Activated B cell treated with CpG ODN at 0.5 μM for 24 hours (primary cell): ENCODE results near the gene SPOCK1. TPM values are rescaled to one million over a fixed set of nuclear protein-coding genes. Genes with fewer than 3 reads are reported as not detected.

Source experiments
- ATAC-seq: fragments of 200-7000 bp; cut with Tn5 transposase; one replicate; pipeline ENCODE4 v1.10.0; 2021; ENCODE audit warnings: low read depth, mild to moderate bottlenecking, moderate library complexity
- CTCF ChIA-PET: fragments of 350-600 bp; sonication (Branson Sonifier 250); formaldehyde crosslinking; loops from one replicate; lab custom pipeline; 2021; ENCODE audit warnings: antibody characterized with exemption; lab: Charles Lee
- POLR2A ChIA-PET: fragments of 350-600 bp; sonication (Branson Sonifier 250); formaldehyde crosslinking; loops from one replicate; lab custom pipeline; 2021; ENCODE audit warnings: antibody characterized with exemption; lab: Charles Lee
- DNase-seq: peaks from one replicate; pipeline ENCODE4 v3.0.0; 2022
- H3K27ac Mint-ChIP-seq: one replicate; pipeline ENCODE4 v1.8.0; 2020; ENCODE audit warnings: mixed read lengths
- H3K27me3 Mint-ChIP-seq: one replicate; pipeline ENCODE4 v1.8.0; 2021; ENCODE audit warnings: mixed read lengths
- H3K36me3 Mint-ChIP-seq: one replicate; pipeline ENCODE4 v1.8.0; 2021; ENCODE audit warnings: low read depth, mixed read lengths
- H3K4me1 Mint-ChIP-seq: one replicate; pipeline ENCODE4 v1.8.0; 2021; ENCODE audit warnings: mixed read lengths
- H3K4me3 Mint-ChIP-seq: one replicate; pipeline ENCODE4 v1.8.0; 2020; ENCODE audit warnings: mild to moderate bottlenecking, mixed read lengths
- H3K9me3 Mint-ChIP-seq: one replicate; pipeline ENCODE4 v1.8.0; 2020; ENCODE audit warnings: mixed read lengths
- CTCF ChIP-seq: fragments of 200-600 bp; IDR thresholded peaks from one replicate; pipeline ENCODE4 v1.8.0; 2022; ENCODE audit warnings: antibody characterized with exemption, mild to moderate bottlenecking
- intact Hi-C: fragments of 100-400 bp; cut with micrococcal nuclease; formaldehyde crosslinking; loops from one replicate; pipeline ENCODE4 v1.15.1; 2024
- total RNA-seq: library from RNA; stranded (reverse); gene quantifications from 2 replicates; pipeline ENCODE4 v1.2.3, GENCODE V29; 2022

Gene SPOCK1
- total RNA-seq, 1 donor from 2014 or later = not detected

- Mint-ChIP-seq H3K4me3 (no peak overlapping the region), H3K4me1 (no peaks in the 10 kb centered on the region), H3K27me3 (peaks cover 2% of the 10 kb centered on the region), H3K36me3 (no peaks in the 10 kb centered on the region), H3K9me3 (no peaks in the 10 kb centered on the region), H3K27ac (no peak overlapping the region)
- no peak for ATAC-seq
- ChIA-PET CTCF (no interaction called here), POLR2A (no interaction called here)
- intact Hi-C loops = no loop called here
- no peak for TF ChIP-seq CTCF
- no peak for DNase-seq
These were observed 346.5 kb downstream of the SPOCK1 start for GRCh38 chr5:137152616-137153015.

- ATAC-seq (no peak), DNase-seq (no peak)
- Mint-ChIP-seq H3K4me3 (no peak overlapping the region), H3K27ac (no peak overlapping the region), H3K4me1 (no peaks in the 10 kb centered on the region), H3K27me3 (peaks cover 2% of the 10 kb centered on the region), H3K9me3 (no peaks in the 10 kb centered on the region), H3K36me3 (no peaks in the 10 kb centered on the region)
- ChIA-PET CTCF (no interaction called here), POLR2A (no interaction called here)
- intact Hi-C loops = no loop called here
- TF ChIP-seq CTCF = no peak
These were observed 350.5 kb downstream of the SPOCK1 start for GRCh38 chr5:137148655-137149054.

GRCh38 chr5:137148159-137148558 is 351.0 kb downstream of the SPOCK1 start:
- no peaks in the 10 kb centered on the region for H3K4me1 Mint-ChIP-seq
- H3K27ac Mint-ChIP-seq = no peak overlapping the region
- POLR2A ChIA-PET = no interaction called here
- no peaks in the 10 kb centered on the region for H3K36me3 Mint-ChIP-seq
- ATAC-seq = no peak
- peaks cover 2% of the 10 kb centered on the region for H3K27me3 Mint-ChIP-seq
- H3K9me3 Mint-ChIP-seq = no peaks in the 10 kb centered on the region
- intact Hi-C loops = no loop called here
- H3K4me3 Mint-ChIP-seq = no peak overlapping the region
- TF ChIP-seq CTCF = no peak
- CTCF ChIA-PET = no interaction called here
- no peak for DNase-seq

GRCh38 chr5:137147346-137147745 is 351.8 kb downstream of the SPOCK1 start:
- TF ChIP-seq CTCF = no peak
- no peak overlapping the region for H3K4me3 Mint-ChIP-seq
- H3K9me3 Mint-ChIP-seq = no peaks in the 10 kb centered on the region
- ChIA-PET CTCF (no interaction called here), POLR2A (no interaction called here)
- no peak for ATAC-seq
- H3K27ac Mint-ChIP-seq = no peak overlapping the region
- intact Hi-C loops = no loop called here
- peaks cover 2% of the 10 kb centered on the region for H3K27me3 Mint-ChIP-seq
- H3K4me1 Mint-ChIP-seq = no peaks in the 10 kb centered on the region
- no peak for DNase-seq
- H3K36me3 Mint-ChIP-seq = no peaks in the 10 kb centered on the region

- CTCF ChIA-PET = no interaction called here
- H3K4me3 Mint-ChIP-seq = no peak overlapping the region
- no peaks in the 10 kb centered on the region for H3K9me3 Mint-ChIP-seq
- H3K4me1 Mint-ChIP-seq = no peaks in the 10 kb centered on the region
- H3K36me3 Mint-ChIP-seq = no peaks in the 10 kb centered on the region
- TF ChIP-seq CTCF = no peak
- ATAC-seq (no peak), DNase-seq (no peak)
- intact Hi-C loops = no loop called here
- POLR2A ChIA-PET = no interaction called here
- H3K27ac Mint-ChIP-seq = no peak overlapping the region
- no peaks in the 10 kb centered on the region for H3K27me3 Mint-ChIP-seq
These were observed 352.7 kb downstream of the SPOCK1 start for GRCh38 chr5:137146402-137146890.
